ENCODE measurements around the gene HHAT.
"Not testable (repeated sequence)": the region's sequence is repeated elsewhere in the genome, so short reads cannot be mapped to it uniquely, and the experiment has no call there.

The HHAT gene

DNA sequence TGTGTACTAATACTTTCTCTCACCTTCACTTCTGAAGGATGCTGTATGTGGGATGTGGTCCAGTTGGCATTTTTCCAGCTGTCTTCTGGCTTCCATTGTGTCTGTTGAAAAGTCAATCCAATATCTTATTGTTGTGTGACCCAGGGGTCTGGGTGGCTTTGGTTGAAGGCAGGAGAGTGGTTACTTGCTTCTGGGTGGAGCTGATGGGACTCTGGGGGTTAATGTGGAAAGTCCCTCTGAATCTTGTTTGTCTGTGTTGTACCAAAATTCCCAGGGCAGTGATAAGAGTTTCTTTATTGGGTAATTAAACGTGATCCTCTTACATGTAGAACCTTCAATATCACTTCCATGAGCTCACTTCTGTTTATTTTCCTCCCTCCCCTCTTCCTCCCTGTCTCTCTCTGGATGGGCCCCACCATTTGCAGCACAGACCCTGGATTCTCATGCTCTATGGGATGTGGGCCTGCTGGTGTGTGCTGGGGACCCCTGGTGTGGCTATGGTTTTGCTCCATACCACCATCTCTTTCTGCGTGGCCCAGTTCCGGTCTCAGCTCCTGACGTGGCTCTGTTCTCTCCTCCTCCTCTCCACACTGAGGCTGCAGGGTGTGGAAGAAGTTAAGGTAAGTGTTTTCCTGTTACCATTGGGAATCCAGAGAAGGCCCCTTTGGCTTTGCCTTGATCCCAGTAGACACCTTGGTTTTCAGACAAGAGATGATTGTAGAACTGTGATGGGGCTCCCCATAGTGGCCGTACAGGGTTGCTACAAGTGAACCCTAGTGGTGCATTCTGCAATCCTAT lies 71.5 kb downstream of the HHAT start:
- DNase-seq: peak; percentile 71

DNA sequence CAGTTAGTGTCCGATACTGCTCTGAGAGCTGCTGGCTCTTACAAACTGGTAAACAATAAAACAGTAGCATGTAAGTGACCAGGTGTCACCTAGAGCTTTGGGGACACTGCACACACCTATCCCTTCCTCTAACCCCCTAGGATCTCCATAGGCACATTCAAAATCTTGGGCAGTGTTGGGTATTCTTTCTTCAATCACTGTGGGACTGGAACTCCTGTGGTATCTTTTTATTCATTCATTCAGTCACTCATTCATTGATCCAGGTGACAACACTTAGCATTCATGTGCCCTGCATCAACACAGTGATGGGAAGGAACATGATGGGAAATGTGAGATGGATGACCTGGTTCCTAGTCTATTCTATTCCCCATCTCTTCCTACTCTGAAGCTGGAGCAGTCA lies 73.9 kb downstream of the HHAT start:
- DNase-seq: no peak

DNA sequence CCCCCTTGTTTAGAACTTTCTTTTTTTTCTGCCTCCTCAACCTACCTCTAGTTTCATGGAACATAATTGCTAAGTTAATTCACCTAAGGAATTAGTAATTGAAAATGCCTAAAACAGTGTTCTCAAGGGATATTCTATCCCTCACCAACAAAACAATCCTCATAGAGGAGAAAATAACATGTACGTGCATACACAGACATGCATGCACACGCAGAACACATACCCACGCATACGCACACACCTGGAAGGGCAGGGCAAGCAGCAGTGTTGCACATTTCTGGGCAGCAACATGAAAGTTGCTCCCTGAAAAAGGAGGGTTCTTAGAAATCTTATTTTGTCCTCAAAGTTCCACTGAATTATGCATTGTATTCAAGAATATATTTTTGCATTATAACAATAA lies 76.6 kb downstream of the HHAT start:
- DNase-seq: no peak

DNA sequence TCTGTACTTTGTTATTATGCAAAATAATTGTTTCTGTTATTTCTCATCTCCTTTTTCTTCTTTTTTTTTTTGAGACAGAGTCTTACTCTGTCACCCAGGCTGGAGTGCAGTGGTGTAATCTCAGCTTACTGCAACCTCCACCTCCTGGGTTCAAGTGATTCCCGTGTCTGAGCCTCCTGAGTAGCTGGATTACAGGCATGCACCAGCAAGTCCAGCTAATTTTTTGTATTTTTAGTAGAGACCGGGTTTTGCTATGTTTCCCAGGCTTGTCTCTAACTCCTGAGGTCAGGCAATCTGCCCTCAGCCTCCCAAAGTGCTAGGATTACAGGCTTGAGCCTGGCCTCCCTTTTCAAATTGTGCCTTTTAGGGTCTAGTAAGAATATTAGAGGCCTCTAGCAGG lies 77.6 kb downstream of the HHAT start:
- DNase-seq: not testable (repeated sequence)

DNA sequence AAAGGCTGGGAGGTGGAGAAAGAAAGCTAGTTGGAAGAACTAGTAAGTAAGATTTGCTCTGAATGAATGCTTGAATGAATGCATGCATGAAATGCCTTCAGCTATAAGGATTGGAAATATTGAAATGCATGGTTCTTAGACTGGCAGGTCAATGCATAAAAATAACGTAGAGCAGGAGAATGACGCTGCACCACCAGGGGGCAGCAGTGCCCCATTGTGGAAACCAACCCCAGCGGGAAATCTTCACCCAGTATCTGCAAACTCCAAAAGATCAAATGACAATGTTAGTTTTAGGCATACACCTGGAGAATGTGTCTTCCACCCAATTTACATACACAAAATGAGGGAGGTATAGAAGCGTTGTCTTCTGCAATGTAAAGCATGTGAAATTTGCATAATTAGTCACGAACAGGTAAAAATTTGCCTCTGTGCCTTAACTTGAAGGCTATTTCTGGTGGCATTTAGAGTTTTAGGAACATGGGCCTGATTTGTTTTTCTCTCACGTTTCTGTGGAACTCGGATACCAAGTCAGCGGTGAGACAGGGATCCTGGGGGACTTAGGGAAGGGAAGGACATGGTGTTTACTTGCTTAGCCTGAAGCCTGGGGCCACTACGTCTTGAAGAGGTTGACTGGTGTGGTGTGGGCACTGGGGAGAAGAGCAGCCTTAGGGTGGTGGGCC lies 78.6 kb downstream of the HHAT start:
- peak; percentile 86 for DNase-seq

DNA sequence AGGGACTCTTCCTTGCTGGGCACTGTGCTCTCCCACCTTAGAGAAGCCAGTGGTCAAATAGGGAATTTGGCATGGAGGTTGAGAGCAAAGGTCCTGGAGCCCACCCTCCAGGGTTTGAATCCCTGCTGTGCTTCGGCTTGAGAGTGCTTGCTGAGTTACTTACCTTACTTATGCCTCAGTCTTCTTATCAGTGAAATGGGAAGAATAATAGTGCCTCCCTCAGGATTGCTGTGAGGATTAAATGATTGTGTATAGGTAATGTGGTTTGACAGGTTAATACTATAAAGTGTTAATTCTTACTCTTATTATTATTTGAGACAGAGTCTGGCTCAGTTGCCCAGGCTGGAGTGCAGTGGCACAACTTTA lies 79.2 kb downstream of the HHAT start:
- DNase-seq: no peak

DNA sequence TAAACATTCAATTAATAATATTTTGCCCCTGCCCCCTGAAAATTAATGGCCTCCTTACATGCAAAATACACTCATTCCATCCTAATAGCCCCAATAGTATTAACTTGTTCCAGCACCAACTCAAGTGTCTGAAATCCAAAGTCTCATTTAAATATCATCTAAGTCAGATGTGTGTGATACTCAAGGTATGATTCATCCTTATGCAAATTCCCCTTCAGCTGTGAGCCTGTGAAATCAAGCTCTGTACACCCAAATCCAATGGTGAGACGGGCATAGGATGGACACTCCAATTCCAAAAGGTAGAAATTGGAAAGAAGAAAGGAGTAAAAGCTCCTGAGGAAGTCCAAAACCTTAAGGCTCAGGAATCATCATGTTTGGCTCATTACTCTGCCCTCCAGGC lies 83.5 kb downstream of the HHAT start:
- no peak for DNase-seq

DNA sequence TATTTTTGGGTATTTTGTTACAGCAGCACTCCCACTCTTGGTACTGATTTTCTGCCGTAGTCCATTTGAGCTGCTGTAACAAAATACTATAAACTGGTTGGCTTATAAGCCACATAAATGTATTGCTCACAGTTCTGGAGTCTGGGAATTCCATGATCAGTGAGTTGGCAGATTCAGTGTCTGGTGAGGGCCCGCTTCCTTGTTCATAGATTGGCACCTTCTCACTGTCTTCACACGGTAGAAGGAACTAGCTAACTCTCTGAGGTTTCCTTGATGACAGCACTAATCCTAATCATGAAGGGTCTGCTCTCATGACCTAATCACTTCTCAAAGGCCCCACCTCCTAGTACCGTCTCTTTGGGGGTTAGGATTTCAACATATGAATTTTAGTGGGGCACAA lies 85.2 kb downstream of the HHAT start:
- DNase-seq: no peak

DNA sequence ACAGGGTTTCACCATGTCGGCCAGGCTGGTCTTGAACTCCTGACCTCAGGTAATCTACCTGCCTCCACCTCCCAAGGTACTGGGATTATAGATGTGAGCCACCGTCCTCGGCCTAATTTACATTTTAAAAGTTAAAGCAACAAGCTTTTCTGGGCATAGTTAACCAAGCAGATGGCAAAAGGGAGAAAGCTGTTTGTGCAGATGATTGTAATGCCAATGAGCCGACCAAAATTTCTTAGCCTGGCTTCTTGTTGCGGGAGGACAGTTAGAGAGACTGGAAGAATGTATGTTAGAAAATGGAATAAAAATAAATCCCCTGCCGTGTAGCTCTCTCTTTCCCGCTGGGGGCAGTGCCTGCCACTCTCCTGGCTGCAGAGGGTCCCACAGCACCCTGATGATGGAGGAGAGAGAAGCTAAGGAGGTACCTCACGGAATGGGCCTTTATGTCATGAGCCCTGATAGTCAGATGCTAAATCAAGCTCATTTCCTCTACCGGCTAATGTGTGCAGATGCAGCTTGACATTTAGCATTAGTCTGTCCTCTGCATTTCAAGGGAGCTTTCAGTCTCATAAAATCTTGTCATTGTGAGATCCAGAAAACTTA lies 87.2 kb downstream of the HHAT start:
- DNase-seq: no peak

DNA sequence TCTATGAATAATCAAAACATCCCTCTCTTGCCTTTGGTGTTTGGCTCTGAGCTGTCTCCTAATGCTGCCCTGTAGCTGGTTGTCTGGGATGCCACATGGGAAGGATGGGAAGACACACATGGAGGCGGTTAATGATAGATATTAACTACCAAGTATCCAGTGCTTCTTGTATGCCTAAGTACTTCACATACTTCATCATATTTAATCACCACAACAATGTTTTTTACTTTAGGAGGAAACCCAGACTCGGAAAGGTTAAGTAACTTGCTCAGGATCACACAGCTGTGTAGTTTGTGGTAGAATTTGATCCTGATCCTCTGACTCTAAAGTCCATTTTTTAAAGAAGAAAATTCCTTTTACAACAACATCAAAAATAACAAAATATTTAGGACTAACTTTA lies 88.0 kb downstream of the HHAT start:
- no peak for DNase-seq

DNA sequence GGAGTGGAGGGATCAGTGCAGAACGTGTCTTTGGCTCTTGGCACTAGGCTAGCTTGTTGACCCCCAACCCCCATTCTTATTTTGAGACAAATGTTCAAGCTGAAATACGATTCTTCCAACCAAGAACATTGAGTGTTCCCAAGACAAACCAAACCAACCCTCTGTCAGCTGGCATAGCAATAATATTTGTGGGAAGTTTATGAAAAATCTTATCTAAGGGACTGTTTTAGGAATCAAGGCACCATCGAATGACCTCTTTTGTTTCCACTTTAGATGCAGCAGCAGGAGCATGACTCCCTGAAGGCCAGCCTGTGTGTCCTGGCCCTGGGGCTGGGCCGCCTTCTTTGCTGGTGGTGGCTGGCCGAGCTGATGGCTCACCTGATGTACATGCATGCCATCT lies 89.2 kb downstream of the HHAT start:
- DNase-seq: no peak

DNA sequence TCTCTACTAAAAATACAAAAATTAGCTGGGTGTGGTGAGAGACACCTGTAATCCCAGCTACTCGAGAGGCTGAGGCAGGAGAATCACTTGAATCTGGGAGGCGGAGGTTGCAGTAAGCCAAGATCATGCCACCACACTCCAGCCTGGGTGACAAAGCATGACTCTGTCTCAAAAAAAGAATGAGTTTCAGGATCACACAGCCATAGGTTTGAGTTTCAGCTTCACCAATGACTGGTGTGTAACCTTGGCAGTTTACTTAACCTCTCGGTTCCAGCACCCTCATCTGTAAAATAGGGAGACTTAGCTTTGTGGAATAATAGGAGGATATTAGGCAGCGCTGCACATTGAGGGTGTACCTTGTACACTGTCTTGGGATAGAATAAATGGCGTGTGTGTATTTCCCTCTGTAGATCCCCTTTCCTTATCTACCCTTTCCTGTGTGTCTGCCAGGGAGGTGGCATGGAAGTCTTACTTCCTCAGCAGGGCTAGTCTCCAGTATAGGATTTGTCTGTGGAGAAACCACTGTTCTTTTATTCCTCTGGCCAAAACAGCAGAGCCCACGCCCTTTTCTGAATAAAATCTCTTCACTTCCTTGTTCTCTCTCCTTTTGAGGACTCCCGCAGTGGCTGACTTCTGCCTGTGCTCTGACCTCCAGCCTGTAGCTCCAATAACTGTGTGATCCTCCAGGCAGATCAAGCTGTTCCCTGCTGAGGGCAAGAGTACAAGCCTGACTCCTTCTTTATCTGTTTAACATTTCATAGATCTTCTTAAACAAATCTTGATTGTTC lies 90.4 kb downstream of the HHAT start:
- no peak for DNase-seq

DNA sequence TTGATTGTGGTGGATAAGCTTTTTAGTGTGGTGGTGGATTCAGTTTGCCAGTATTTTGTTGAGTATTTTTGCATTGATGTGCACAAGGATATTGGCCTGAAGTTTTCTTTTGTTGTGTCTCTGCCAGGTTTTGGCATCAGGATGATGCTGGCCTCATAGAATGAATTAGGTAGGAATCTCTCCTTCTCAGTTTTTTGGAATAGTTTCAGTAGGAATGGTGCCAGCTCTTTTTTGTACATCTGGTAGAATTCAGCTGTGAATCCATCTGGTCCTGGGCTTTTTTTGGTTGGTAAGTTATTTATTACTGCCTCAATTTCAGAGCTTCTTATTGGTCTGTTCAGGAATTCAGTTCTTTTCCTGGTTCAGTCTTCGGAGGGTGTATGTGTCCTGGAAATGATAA lies 98.0 kb downstream of the HHAT start:
- DNase-seq: not testable (repeated sequence)

DNA sequence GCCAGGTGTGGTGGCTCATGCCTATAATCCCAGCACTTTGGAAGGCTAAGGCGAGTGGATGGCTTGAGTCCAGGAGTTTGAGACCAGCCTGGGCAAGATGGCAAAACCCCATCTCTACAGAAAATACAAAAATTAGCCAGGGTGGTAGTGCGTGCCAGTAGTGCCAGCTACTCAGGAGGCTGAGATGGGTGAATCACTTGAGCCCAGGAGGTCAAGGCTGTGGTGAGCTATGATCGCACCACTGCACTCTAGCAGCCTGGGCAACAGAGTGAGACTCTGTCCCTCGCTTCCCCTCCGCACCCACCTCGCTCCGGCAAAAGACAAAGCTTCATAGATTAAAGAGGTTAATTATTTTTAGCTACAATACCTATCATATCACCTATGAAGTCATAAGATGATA lies 100.0 kb downstream of the HHAT start:
- no peak for DNase-seq

DNA sequence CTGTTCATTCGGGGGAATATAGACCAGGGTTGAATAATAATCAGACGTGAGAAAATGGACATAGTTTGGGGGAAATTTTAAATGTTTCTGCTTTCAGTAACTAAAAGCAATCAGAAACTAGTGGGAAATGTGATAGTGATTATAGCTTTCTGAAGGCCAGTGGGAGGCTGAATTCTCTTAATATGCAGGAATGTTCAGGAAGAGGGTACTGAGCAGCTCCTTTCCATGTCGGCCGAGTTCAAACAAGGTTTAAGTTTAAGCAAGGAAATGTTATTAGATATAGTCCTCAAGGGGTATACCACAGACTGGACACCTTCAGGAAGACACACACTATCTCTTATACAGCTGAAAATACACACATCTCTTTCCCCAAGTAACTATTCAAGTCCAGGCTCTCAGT lies 105.5 kb downstream of the HHAT start:
- DNase-seq: no peak

DNA sequence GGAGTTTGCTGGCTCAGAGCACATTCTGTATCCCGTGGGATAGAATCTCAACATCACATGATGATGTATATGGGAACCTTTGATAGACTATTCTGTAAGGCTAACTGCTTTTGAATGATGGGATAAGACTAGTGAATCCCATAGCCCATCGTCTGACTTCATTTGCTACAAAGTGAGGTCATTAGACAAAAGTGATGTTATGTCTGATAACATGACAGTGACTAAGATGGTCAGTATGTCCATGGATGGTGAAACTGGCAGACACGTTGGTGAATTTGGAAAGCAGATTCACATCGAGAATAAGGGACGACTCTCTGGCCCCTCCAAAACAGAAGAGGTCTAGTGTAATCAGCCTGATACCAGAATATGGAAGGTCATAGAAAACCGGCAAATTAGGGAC lies 108.4 kb downstream of the HHAT start:
- DNase-seq: no peak

DNA sequence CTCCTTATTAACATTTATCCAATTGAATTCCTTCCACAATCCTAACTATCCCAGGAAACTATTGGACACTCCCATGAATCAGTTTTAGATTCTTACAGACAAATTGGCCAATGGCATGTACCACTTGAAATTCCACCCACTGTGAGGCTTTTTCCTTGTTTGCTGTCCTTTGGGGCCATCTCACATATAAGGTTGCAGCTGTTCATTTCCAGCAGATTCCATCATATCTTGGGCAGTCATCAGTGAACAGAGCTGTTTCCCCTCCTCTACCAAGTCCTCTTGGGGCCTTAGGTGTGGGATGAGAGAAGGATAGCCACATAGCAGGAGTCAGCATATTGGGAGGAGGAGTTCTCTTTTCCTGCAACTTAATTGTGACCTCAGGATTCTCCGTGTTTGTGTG lies 109.1 kb downstream of the HHAT start:
- DNase-seq: no peak

DNA sequence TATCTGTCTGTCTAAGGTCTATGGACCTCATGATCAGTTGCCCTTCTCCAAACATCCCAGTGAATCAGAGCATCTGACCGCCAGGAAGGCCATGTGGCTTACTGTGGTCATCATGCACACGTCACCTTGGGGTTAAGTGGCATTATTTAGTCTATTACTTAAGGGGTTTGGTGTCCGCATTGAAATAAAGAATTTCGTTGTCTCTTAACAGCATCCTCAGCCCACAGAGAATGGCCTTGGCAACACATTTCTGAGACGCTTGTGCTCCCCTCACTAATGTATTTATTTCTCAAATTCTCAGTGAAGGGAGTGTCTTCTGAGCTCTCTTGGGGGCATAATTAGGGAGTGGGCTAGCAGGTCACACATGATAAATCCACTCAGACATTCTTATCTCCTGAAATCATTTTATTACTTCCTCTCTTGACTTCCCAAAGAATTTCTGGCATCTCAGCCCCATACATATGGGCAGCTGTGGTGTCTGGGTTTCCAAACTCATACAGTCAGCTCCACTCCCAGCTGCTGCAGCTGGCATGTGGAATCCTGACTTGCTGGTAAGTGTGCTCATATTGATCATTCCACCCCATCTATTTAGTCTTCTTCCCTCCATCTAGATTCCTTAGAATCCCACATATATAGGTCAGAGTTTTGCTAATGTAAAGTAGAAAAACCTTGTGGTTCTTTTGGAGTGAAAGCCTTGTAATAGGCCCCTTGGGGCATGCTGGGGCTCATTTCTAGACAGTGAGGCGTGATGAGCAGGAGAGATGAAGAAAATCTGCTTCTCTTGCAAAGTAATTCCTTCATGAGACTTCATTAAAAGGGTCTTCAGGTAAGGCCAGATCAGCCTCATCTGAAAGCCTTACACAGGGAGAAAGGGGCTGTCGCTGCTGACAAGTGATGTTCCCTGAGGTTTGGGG lies 110.5 kb downstream of the HHAT start:
- no peak for DNase-seq

DNA sequence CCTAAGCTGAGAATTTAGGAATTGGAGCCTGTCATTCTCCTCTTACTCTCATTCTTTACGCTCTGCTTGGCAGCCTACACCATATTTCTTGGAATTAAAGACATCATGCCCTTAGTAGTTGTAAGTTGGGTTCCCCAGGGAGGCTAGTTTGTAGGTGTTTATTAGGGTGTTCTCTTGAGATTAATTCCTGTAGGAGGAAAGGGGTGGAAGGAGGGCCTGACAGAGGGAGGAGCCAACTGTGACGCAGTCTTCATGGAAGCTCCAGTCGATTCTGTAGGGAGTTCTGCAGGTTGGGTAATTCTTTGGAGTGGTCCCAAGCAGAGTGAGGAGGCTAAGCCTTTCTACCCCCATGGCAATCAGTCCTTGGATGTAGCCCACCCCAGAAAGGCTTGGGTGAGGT lies 111.4 kb downstream of the HHAT start:
- DNase-seq: no peak

DNA sequence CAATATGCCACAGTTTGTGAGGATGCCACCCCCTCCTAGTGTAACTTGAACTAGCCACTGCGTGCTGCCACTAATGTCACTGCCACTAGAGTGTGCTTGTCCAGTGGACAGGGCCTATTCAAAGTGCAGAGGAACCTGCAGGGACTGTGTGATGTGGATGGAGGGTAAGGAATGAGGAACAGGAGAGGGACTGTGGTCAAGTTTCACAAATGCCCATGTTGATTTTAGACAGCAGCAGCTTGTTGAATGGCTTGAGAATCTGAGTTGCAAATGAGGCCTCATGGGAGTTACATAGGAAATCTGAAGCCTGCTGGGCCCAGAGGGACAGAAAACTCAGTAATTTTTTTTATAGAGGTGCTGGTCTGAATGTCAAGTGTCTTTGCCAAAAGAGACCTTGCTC lies 112.3 kb downstream of the HHAT start:
- DNase-seq: no peak

DNA sequence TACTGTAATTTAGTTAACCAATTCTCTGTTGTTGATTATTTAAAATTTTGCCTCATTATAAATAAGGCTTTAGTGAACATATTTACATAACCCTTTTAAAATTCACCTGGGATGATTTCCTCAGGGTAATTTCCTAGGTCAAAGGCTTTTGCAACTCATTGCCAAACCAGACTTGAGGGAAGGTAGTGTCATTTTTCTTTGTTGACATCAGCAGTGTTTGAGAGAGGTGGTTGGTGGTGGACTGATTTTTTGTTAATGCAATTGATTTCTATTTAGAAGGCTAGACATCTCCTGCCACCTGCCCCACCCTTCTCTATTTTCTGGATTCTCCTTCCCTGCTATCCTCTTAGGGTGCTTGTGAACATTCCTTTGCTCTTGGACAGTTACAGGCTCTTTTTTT lies 116.8 kb downstream of the HHAT start:
- DNase-seq: no peak

DNA sequence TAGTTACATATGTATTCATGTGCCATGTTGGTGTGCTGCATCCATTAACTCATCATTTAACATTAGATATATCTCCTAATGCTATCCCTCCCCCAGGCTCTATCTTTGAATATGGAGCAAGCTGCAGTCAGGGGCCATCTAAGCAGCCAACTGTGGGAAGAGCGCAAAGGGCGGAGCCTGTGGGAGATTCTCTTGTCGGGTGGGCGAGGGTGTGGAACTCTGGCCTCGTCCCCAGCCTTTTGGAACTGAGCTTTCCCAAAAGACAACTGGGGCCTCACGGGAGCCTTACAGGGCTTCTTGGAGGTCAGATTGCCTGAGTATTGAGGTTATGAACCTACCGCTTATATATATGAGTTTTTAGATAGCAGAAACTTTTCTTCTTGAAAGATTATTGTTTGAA lies 117.2 kb downstream of the HHAT start:
- no peak for DNase-seq

DNA sequence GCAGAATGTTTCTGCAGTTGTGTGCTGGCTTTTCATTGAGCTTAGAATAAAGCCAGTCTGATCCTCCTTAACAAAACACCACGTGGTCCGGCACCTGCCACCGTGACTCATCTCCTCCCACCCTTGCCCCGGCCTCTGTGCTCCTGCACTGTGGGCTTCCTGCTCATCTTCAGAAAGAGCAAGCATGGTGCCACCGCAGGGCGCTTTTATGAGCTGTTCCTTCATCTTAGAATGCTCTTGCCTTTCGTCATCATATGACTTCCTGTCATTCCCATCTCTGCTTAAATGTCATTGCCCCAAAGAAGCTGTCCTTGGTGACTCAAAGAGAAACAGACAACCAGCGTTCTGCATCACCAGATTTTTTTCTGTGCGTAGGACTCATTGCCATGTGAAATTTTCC lies 117.8 kb downstream of the HHAT start:
- DNase-seq: peak; percentile 91
